Measurements from ENCODE around the gene RBPMS2.

GRCh38 chr15:64697911-64698369, 77.4 kb downstream of the RBPMS2 start:
- TF ChIP-seq POLR2AphosphoS5 (IDR thresholded peaks at IDR 0.05; ENCODE audit: low read depth, low read length) (no peak), POLR2A (IDR thresholded peaks at IDR 0.05; ENCODE audit: low read depth, low read length) (no peak), TAF1 (IDR thresholded peaks at IDR 0.05; ENCODE audit: low read depth, low read length) (no peak), PAX5 (IDR thresholded peaks at IDR 0.05; ENCODE audit: insufficient read depth, low read length, severe bottlenecking) (no peak), SPI1 (IDR thresholded peaks at IDR 0.05; ENCODE audit: low read depth, low read length) (no peak), POU2F2 (IDR thresholded peaks at IDR 0.05; ENCODE audit: low read depth, low read length) (no peak)
